OCI-LY3 (cell line): Measurements from ENCODE around the gene PHACTR3.

ENCODE experiments used
- EZH2phosphoT487 ChIP-seq: fragments of 200-600 bp; shearing (Covaris generic); IDR thresholded peaks from 2 replicates; pipeline ENCODE4 v1.6.1; 2018; ENCODE audit warnings: antibody characterized with exemption, mixed run types, low read depth
- TF ChIP-seq, protein P1 (sequence below): fragments of 200-600, 300-600 bp; sonication (generic); IDR thresholded peaks from 2 replicates; pipeline ENCODE4 v1.5.1; 2014; ENCODE audit warnings: antibody characterized with exemption, low read length, low read depth

DNA sequence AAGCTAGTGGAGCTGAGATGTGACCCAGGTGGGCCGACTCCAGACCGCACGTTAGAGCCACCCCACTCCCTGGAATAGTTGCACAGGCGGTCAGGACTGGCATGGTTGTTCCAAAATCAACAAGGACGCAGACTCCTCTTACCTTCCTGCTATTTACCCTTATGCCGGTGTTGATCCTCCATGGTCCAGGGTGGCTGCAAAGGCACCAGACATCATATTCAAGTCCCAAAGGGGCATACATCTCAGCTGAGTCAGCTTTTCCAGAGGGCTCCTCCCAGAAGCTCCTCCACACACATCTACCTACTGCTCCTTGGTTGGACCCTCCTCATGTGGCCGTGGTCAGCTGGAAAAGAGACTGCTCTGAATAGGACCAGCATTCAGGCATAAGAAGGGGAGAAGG is 216.9 kb downstream of the PHACTR3 start:
- TF ChIP-seq, protein P1, sequence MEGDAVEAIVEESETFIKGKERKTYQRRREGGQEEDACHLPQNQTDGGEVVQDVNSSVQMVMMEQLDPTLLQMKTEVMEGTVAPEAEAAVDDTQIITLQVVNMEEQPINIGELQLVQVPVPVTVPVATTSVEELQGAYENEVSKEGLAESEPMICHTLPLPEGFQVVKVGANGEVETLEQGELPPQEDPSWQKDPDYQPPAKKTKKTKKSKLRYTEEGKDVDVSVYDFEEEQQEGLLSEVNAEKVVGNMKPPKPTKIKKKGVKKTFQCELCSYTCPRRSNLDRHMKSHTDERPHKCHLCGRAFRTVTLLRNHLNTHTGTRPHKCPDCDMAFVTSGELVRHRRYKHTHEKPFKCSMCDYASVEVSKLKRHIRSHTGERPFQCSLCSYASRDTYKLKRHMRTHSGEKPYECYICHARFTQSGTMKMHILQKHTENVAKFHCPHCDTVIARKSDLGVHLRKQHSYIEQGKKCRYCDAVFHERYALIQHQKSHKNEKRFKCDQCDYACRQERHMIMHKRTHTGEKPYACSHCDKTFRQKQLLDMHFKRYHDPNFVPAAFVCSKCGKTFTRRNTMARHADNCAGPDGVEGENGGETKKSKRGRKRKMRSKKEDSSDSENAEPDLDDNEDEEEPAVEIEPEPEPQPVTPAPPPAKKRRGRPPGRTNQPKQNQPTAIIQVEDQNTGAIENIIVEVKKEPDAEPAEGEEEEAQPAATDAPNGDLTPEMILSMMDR: no peak
- TF ChIP-seq EZH2phosphoT487: no peak
